KBM-7 (cell line): Measurements from ENCODE around the gene CAMK2D.
"Not testable (repeated sequence)": the region's sequence is repeated elsewhere in the genome, so short reads cannot be mapped to it uniquely, and the experiment has no call there.

Experiments used
- DNase-seq: peaks from one replicate; pipeline ENCODE4 v3.0.0-alpha.2; 2015
- in situ Hi-C: fragments of 300-500 bp; cut with MboI; formaldehyde crosslinking; loops from 2 replicates; pipeline ENCODE4 v1.14.3; 2020; ENCODE audit warnings: low sequenced_read_pairs, low pct_unique_long_range_greater_than_20kb, mixed read lengths

Gene CAMK2D

GRCh38 chr4:113766882-113767281 lies 5.3 kb upstream of the CAMK2D start:
- in situ Hi-C loops = no loop called here
- no peak for DNase-seq

GRCh38 chr4:113764720-113765264 lies 3.3 kb upstream of the CAMK2D start:
- DNase-seq = no peak
- in situ Hi-C loops = no loop called here

GRCh38 chr4:113763923-113764322 lies 2.4 kb upstream of the CAMK2D start:
- DNase-seq, in situ Hi-C loops: not testable (repeated sequence)

GRCh38 chr4:113763029-113763285 lies 1.4 kb upstream of the CAMK2D start:
- DNase-seq = no peak

GRCh38 chr4:113762186-113763028 lies 869 bp upstream of the CAMK2D start:
- peak; percentile 76 for DNase-seq
- in situ Hi-C loops = no loop called here

More at GRCh38 chr4:113763029-113763285, 1.4 kb upstream of the CAMK2D start:
- in situ Hi-C loops = no loop called here

- in situ Hi-C loops = no loop called here
Observed at GRCh38 chr4:113760795-113761619, 531 bp downstream of the CAMK2D start.

GRCh38 chr4:113760094-113760794 lies 1.3 kb downstream of the CAMK2D start:
- in situ Hi-C loops = no loop called here
- no peak for DNase-seq

More at GRCh38 chr4:113760795-113761619, 531 bp downstream of the CAMK2D start:
- peak; percentile 21 for DNase-seq

- in situ Hi-C loops = no loop called here
- no peak for DNase-seq
Observed at GRCh38 chr4:113759696-113760093, 1.8 kb downstream of the CAMK2D start.

- DNase-seq = no peak
- in situ Hi-C loops = no loop called here
Observed at GRCh38 chr4:113758372-113758771, 3.2 kb downstream of the CAMK2D start.

- in situ Hi-C loops = no loop called here
Observed at GRCh38 chr4:113757486-113757885, 4.1 kb downstream of the CAMK2D start.

GRCh38 chr4:113756005-113756410 lies 5.5 kb downstream of the CAMK2D start:
- in situ Hi-C loops = no loop called here
- no peak for DNase-seq

More at GRCh38 chr4:113757486-113757885, 4.1 kb downstream of the CAMK2D start:
- DNase-seq = no peak

GRCh38 chr4:113750734-113751133 lies 10.8 kb downstream of the CAMK2D start:
- in situ Hi-C loops = no loop called here
- DNase-seq = no peak

- no peak for DNase-seq
- in situ Hi-C loops = no loop called here
Observed at GRCh38 chr4:113750296-113750695, 11.2 kb downstream of the CAMK2D start.

GRCh38 chr4:113749178-113749577 lies 12.4 kb downstream of the CAMK2D start:
- no peak for DNase-seq
- in situ Hi-C loops = no loop called here

- DNase-seq = no peak
- in situ Hi-C loops = no loop called here
Observed at GRCh38 chr4:113747949-113748348, 13.6 kb downstream of the CAMK2D start.

GRCh38 chr4:113745711-113746110 lies 15.8 kb downstream of the CAMK2D start:
- in situ Hi-C loops = no loop called here

GRCh38 chr4:113744667-113745240 lies 16.8 kb downstream of the CAMK2D start:
- no peak for DNase-seq
- in situ Hi-C loops = no loop called here

More at GRCh38 chr4:113745711-113746110, 15.8 kb downstream of the CAMK2D start:
- DNase-seq = no peak

- no peak for DNase-seq
- in situ Hi-C loops = no loop called here
Observed at GRCh38 chr4:113743690-113744089, 17.8 kb downstream of the CAMK2D start.

GRCh38 chr4:113742643-113743042 lies 18.9 kb downstream of the CAMK2D start:
- DNase-seq = no peak
- in situ Hi-C loops = no loop called here
